Thyroid gland (tissue), 4 donors: Measurements from ENCODE around the gene INPP4A. TPM values are rescaled to one million over a fixed set of nuclear protein-coding genes. Genes with fewer than 3 reads are reported as not detected.

ENCODE experiments used
- DNase-seq, 2 donors: peaks; one replicate each; pipeline ENCODE4 v3.0.0-alpha.2; 2019
- H3K27ac ChIP-seq, 3 donors: fragments of 200-600 bp; sonication (generic); 1 replicate in 2 of 3; 2 replicates in 1 of 3; pipeline ENCODE4 v1.5.1; 2016 to 2019; ENCODE audit warnings: mild to moderate bottlenecking in 1 of 3, moderate library complexity in 1 of 3
- H3K27me3 ChIP-seq: fragments of 200-600 bp; sonication (generic); one replicate; pipeline ENCODE4 v1.5.1; 2019
- H3K36me3 ChIP-seq, 2 donors: fragments of 200-600 bp; sonication (generic); one replicate each; pipeline ENCODE4 v1.5.1; 2016 to 2019
- H3K4me1 ChIP-seq, 2 donors: fragments of 200-600 bp; sonication (generic); one replicate each; pipeline ENCODE4 v1.5.1; 2017 to 2019
- H3K4me3 ChIP-seq, 3 donors: fragments of 200-600 bp; sonication (generic); replicated peaks in 1 of 3; 1 replicate in 2 of 3; 2 replicates in 1 of 3; pipeline ENCODE4 v1.5.1; 2016; ENCODE audit warnings: mild to moderate bottlenecking in 1 of 3
- H3K9me3 ChIP-seq: fragments of 200-600 bp; sonication (generic); one replicate; pipeline ENCODE4 v1.5.1; 2017
- CTCF ChIP-seq, 6 experiments: fragments of 200-600 bp in 3 of 6; fragments of 450-650 bp in 3 of 6; sonication (generic) in 3 of 6; IDR thresholded peaks; one replicate each; pipeline ENCODE4 v1.5.1; 2016 to 2019; ENCODE audit warnings: antibody characterized with exemption in 6 of 6, mild to moderate bottlenecking in 2 of 6, inconsistent platforms in 1 of 6, moderate library complexity in 1 of 6
- POLR2A ChIP-seq, 2 donors: fragments of 450-650 bp; IDR thresholded peaks; one replicate each; pipeline ENCODE4 v1.6.1; 2017; ENCODE audit warnings: antibody characterized with exemption in 2 of 2, mild to moderate bottlenecking in 2 of 2, moderate library complexity in 1 of 2
- WGBS, 2 donors: methylation state at CpG; one replicate each; pipeline ENCODE4 v1.1.5; 2017; 5-methylcytosine and 5-hydroxymethylcytosine counted together
- intact Hi-C: fragments of 100-400 bp; cut with DNase I; formaldehyde crosslinking; loops from one replicate; pipeline ENCODE4 v1.15.1; 2023
- total RNA-seq, 4 donors: library from RNA; depleted of rRNA; stranded (reverse); fragments of >200 nt; gene quantifications; one replicate each; pipeline ENCODE4 v1.2.3, GENCODE V29; 2016

Gene INPP4A
- total RNA-seq, 4 donors from 2014 or later, result 18.9 to 24.9 (median 23.8) TPM

- Histone ChIP-seq H3K9me3 (no peaks in the 10 kb centered on the region), H3K36me3 (no peaks in the 10 kb centered on the region), H3K27ac (no peak overlapping the region), H3K27me3 (no peaks in the 10 kb centered on the region), H3K4me3 (no peak overlapping the region), H3K4me1 (peaks cover 7 to 36% of the 10 kb centered on the region in 2 donors)
- WGBS, 2 donors, result 85 to 89% methylated on average over 14 of the region's 14 CpGs
- DNase-seq, result no peak
- intact Hi-C loops, result no loop called here
- TF ChIP-seq POLR2A (IDR thresholded peaks at IDR 0.05), result no peak
- no peak for TF ChIP-seq CTCF (IDR thresholded peaks at IDR 0.05)
These were observed 16.2 kb downstream of the INPP4A start for GRCh38 chr2:98460573-98461497.

- Histone ChIP-seq H3K27ac (no peak overlapping the region), H3K36me3 (no peaks in the 10 kb centered on the region), H3K27me3 (no peaks in the 10 kb centered on the region), H3K4me3 (no peak overlapping the region), H3K4me1 (peaks cover 10 to 39% of the 10 kb centered on the region in 2 donors), H3K9me3 (no peaks in the 10 kb centered on the region)
- no peak for DNase-seq
- WGBS, 2 donors, result 78 to 84% methylated on average over 6 of the region's 6 CpGs
- intact Hi-C loops, result no loop called here
- TF ChIP-seq CTCF (IDR thresholded peaks at IDR 0.05), result no peak
- no peak for TF ChIP-seq POLR2A (IDR thresholded peaks at IDR 0.05)
These were observed 16.9 kb downstream of the INPP4A start for GRCh38 chr2:98461498-98462049.

- no peaks in the 10 kb centered on the region for H3K27me3 ChIP-seq
- H3K27ac ChIP-seq, result no peak overlapping the region
- no peaks in the 10 kb centered on the region for H3K36me3 ChIP-seq
- 96 to 99% methylated on average over 9 to 10 of the region's 11 CpGs for WGBS, 2 donors
- no peaks in the 10 kb centered on the region for H3K9me3 ChIP-seq
- H3K4me3 ChIP-seq, result no peak overlapping the region
- no peak for TF ChIP-seq CTCF (IDR thresholded peaks at IDR 0.05)
- TF ChIP-seq POLR2A (IDR thresholded peaks at IDR 0.05), result no peak
- intact Hi-C loops, result no loop called here
- no peak for DNase-seq
- H3K4me1 ChIP-seq, result peaks cover 10 to 34% of the 10 kb centered on the region in 2 donors
These were observed 18.4 kb downstream of the INPP4A start for GRCh38 chr2:98463081-98463481.

DNA sequence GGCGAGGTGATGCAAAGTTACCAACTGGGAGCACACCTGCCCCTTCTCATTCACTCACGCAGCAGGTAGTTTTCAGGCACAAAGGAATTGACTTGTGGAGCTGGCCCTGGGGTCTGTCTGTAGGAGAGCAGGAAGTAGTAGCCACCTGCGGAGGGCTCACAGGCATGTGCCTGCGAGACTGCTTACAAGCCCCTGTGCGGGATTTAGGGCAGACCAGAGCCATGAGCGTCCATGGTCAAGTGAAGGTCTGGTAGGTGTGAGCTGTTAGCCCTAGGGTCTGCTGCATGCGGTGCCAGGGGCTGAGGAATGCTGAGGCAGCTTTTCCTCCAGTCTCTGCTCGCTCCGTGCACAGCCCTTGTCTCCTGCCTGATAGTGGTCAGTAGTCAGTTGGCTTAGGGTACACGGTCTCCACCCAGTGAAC is 18.9 kb downstream of the INPP4A start:
- 85 to 95% methylated on average over 5 to 10 of the region's 10 CpGs for WGBS, 2 donors
- no peak for DNase-seq
- TF ChIP-seq POLR2A (IDR thresholded peaks at IDR 0.05), result no peak
- no peak for TF ChIP-seq CTCF (IDR thresholded peaks at IDR 0.05)
- intact Hi-C loops, result no loop called here
- H3K27me3 ChIP-seq, result no peaks in the 10 kb centered on the region
- no peaks in the 10 kb centered on the region for H3K36me3 ChIP-seq
- no peaks in the 10 kb centered on the region for H3K9me3 ChIP-seq
- H3K4me1 ChIP-seq, result peaks cover 10 to 34% of the 10 kb centered on the region in 2 donors
- no peak overlapping the region for H3K27ac ChIP-seq
- H3K4me3 ChIP-seq, result no peak overlapping the region
